Measurements from ENCODE around the gene ABCC10.
A peak's percentile ranks its signal among the peaks of the same experiment; 100 is the strongest.

DNA sequence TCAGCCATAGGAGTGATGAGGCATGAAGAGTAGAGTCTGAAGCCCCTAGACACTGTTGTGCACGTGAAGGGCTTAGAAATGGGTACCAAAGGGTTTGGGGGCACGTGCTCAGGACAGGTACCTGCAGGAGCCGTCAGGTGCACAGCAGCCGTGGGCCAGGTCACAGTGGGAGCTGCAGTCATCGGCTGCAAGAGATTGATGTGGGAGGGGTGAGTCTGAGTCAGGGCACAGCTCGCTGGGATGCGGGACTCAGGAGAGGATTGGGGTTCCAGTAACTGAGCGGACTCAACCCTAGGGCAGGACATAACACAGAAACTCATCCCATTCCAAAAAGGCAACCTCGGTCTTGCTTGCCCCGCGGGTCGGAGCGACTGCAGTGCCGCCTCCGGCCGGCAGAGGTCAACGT is 27.0 kb downstream of the ABCC10 start:
- TF ChIP-seq, protein P1, sequence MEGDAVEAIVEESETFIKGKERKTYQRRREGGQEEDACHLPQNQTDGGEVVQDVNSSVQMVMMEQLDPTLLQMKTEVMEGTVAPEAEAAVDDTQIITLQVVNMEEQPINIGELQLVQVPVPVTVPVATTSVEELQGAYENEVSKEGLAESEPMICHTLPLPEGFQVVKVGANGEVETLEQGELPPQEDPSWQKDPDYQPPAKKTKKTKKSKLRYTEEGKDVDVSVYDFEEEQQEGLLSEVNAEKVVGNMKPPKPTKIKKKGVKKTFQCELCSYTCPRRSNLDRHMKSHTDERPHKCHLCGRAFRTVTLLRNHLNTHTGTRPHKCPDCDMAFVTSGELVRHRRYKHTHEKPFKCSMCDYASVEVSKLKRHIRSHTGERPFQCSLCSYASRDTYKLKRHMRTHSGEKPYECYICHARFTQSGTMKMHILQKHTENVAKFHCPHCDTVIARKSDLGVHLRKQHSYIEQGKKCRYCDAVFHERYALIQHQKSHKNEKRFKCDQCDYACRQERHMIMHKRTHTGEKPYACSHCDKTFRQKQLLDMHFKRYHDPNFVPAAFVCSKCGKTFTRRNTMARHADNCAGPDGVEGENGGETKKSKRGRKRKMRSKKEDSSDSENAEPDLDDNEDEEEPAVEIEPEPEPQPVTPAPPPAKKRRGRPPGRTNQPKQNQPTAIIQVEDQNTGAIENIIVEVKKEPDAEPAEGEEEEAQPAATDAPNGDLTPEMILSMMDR (conservative IDR thresholded peaks at IDR 0.05 in 1 of 2, IDR thresholded peaks at IDR 0.05 in 1 of 2; ENCODE audit: extremely low read depth in 1 of 2, insufficient read depth in 1 of 2, low read depth in 1 of 2, low read length in 2 of 2) = peak; percentile 87 to 96
- no peak for TF ChIP-seq EZH2 (IDR thresholded peaks at IDR 0.05; ENCODE audit: borderline replicate concordance, low read length)

Data from mammary epithelial cell (primary cell).